Activated CD8-positive, alpha-beta memory T cell treated with anti-CD3 and anti-CD28 coated beads, Interleukin-2, amount 50 U/mL, for 4 hours (primary cell): ENCODE data around the gene TRIP11.
A peak's percentile ranks its signal among the peaks of the same experiment; 100 is the strongest.

Experiments used
- DNase-seq: peaks from one replicate; pipeline ENCODE4 v3.0.0-alpha.2; 2020

The TRIP11 gene

GRCh38 chr14:91953170-91953985 is 86.5 kb downstream of the TRIP11 start:
- DNase-seq, result no peak

- DNase-seq, result peak; percentile 41
Measured at GRCh38 chr14:91947475-91948184, 92.2 kb downstream of the TRIP11 start, which contains the start of gene FBLN5. TSS of gene FBLN5 (minus strand) at chr14:91947694. CDS start at chr14:91947229, 465 bp downstream.

- peak; percentile 17 for DNase-seq
Measured at GRCh38 chr14:91946622-91947474, 93.0 kb downstream of the TRIP11 start.

GRCh38 chr14:91945751-91946621 is 93.9 kb downstream of the TRIP11 start:
- no peak for DNase-seq

- no peak for DNase-seq
Measured at GRCh38 chr14:91942946-91943345, 96.9 kb downstream of the TRIP11 start.

- no peak for DNase-seq
Measured at GRCh38 chr14:91942128-91942527, 97.7 kb downstream of the TRIP11 start.

- DNase-seq, result no peak
Measured at GRCh38 chr14:91940209-91940608, 99.7 kb downstream of the TRIP11 start.

GRCh38 chr14:91935586-91935985 is 104.3 kb downstream of the TRIP11 start:
- DNase-seq, result no peak

- no peak for DNase-seq
Measured at GRCh38 chr14:91934554-91935285, 105.1 kb downstream of the TRIP11 start.

- no peak for DNase-seq
Measured at GRCh38 chr14:91931478-91932088, 108.3 kb downstream of the TRIP11 start.

- no peak for DNase-seq
Measured at GRCh38 chr14:91929700-91930099, 110.2 kb downstream of the TRIP11 start.

GRCh38 chr14:91927800-91928199 is 112.1 kb downstream of the TRIP11 start:
- DNase-seq, result no peak

- no peak for DNase-seq
Measured at GRCh38 chr14:91927191-91927590, 112.7 kb downstream of the TRIP11 start.

GRCh38 chr14:91926131-91926890 is 113.5 kb downstream of the TRIP11 start:
- DNase-seq, result no peak

GRCh38 chr14:91925727-91926121 is 114.1 kb downstream of the TRIP11 start:
- DNase-seq, result no peak

- no peak for DNase-seq
Measured at GRCh38 chr14:91925001-91925726, 114.7 kb downstream of the TRIP11 start.

GRCh38 chr14:91920526-91920925 is 119.3 kb downstream of the TRIP11 start:
- DNase-seq, result no peak

- no peak for DNase-seq
Measured at GRCh38 chr14:91919814-91920213, 120.0 kb downstream of the TRIP11 start.

GRCh38 chr14:91918186-91918883 is 121.5 kb downstream of the TRIP11 start:
- DNase-seq, result no peak
